Upper lobe of left lung (tissue), 6 donors: Measurements from ENCODE around the gene AP1S2. TPM values are rescaled to one million over a fixed set of nuclear protein-coding genes. Genes with fewer than 3 reads are reported as not detected.

Experiments
- ATAC-seq, 2 donors: fragments of 200-7000 bp; cut with Tn5 transposase; one replicate each; pipeline ENCODE4 v1.9.1; 2022; ENCODE audit warnings: mild to moderate bottlenecking in 2 of 2, moderate library complexity in 2 of 2; ENCODE audit not compliant: low FRiP score in 2 of 2
- DNase-seq, 2 donors: peaks; one replicate each; pipeline ENCODE4 v3.0.0-alpha.2; 2019 to 2020
- H3K27ac ChIP-seq, 4 donors: fragments of 200-600 bp; sonication (generic); one replicate each; pipeline ENCODE4 v1.5.1; 2016 to 2019
- H3K27me3 ChIP-seq, 4 donors: fragments of 200-600 bp; sonication (generic); one replicate each; pipeline ENCODE4 v1.5.1; 2017 to 2019
- H3K36me3 ChIP-seq, 4 donors: fragments of 200-600 bp; sonication (generic); one replicate each; pipeline ENCODE4 v1.5.1; 2016 to 2019
- H3K4me1 ChIP-seq, 4 donors: fragments of 200-600 bp; sonication (generic); one replicate each; pipeline ENCODE4 v1.5.1; 2018 to 2019
- H3K4me3 ChIP-seq, 4 donors: fragments of 200-600 bp; sonication (generic); one replicate each; pipeline ENCODE4 v1.5.1; 2017 to 2019; ENCODE audit warnings: mild to moderate bottlenecking in 2 of 4, moderate library complexity in 1 of 4
- H3K9me3 ChIP-seq, 4 donors: fragments of 200-600 bp; sonication (generic); one replicate each; pipeline ENCODE4 v1.5.1; 2018 to 2019
- EP300 ChIP-seq, 4 donors: sonication (generic); formaldehyde crosslinking; IDR thresholded peaks; one replicate each; pipeline ENCODE4 v1.5.1; 2017; ENCODE audit warnings: antibody characterized with exemption in 4 of 4, control low read depth in 2 of 4
- POLR2A ChIP-seq, 4 donors: fragments of 450-650 bp; IDR thresholded peaks; one replicate each; pipeline ENCODE4 v1.5.1; 2016 to 2017; ENCODE audit warnings: antibody characterized with exemption in 4 of 4, mild to moderate bottlenecking in 2 of 4
- POLR2AphosphoS5 ChIP-seq, 2 donors: sonication (generic); formaldehyde crosslinking; IDR thresholded peaks; one replicate each; pipeline ENCODE4 v1.5.1; 2017; ENCODE audit warnings: antibody characterized with exemption in 2 of 2
- WGBS, 2 donors: methylation state at CpG; one replicate each; pipeline ENCODE4 v1.1.5; 2017 to 2018; 5-methylcytosine and 5-hydroxymethylcytosine counted together
- total RNA-seq, 6 donors: library from RNA; depleted of rRNA in 4 of 6; stranded (reverse); fragments of >200 nt in 4 of 6; gene quantifications; one replicate each; pipeline versions ENCODE4 v1.1.0 to v1.2.1, GENCODE V29; 2016 to 2021
- TF ChIP-seq, protein P1 (sequence below), 6 experiments: fragments of 450-650 bp in 4 of 6; fragments of 200-600 bp in 2 of 6; sonication (generic) in 2 of 6; IDR thresholded peaks; one replicate each; pipeline ENCODE4 v1.5.1; 2016 to 2019; ENCODE audit warnings: antibody characterized with exemption in 6 of 6
- donor health status: DM: no; HTN: no; CAD: no; lungs with moderate emphysema.
- donor health status: DM: no; HTN: yes; CAD: no; lungs with severe emphysema.

Gene AP1S2
- total RNA-seq, 6 donors from 2014 or later: 12.7 to 51.7 (median 30.6) TPM

GRCh38 chrX:15856636-15857035 is 2.0 kb upstream of the AP1S2 start:
- Histone ChIP-seq H3K9me3 (no peaks in the 10 kb centered on the region), H3K27ac (no peak overlapping the region), H3K36me3 (no peaks in the 10 kb centered on the region), H3K27me3 (no peaks in the 10 kb centered on the region), H3K4me3 (no peak overlapping the region), H3K4me1 (peaks cover 0 to 22% (median 8%) of the 10 kb centered on the region in 4 donors)
- ATAC-seq (no peak), DNase-seq (no peak)
- TF ChIP-seq, protein P1, sequence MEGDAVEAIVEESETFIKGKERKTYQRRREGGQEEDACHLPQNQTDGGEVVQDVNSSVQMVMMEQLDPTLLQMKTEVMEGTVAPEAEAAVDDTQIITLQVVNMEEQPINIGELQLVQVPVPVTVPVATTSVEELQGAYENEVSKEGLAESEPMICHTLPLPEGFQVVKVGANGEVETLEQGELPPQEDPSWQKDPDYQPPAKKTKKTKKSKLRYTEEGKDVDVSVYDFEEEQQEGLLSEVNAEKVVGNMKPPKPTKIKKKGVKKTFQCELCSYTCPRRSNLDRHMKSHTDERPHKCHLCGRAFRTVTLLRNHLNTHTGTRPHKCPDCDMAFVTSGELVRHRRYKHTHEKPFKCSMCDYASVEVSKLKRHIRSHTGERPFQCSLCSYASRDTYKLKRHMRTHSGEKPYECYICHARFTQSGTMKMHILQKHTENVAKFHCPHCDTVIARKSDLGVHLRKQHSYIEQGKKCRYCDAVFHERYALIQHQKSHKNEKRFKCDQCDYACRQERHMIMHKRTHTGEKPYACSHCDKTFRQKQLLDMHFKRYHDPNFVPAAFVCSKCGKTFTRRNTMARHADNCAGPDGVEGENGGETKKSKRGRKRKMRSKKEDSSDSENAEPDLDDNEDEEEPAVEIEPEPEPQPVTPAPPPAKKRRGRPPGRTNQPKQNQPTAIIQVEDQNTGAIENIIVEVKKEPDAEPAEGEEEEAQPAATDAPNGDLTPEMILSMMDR (IDR thresholded peaks at IDR 0.05): no peak
- no peak for TF ChIP-seq POLR2A (IDR thresholded peaks at IDR 0.05)
- no peak for TF ChIP-seq POLR2AphosphoS5 (IDR thresholded peaks at IDR 0.05)
- TF ChIP-seq EP300 (IDR thresholded peaks at IDR 0.05): no peak
- 55 to 67% methylated on average over 1 of the region's 1 CpG for WGBS, 2 donors

GRCh38 chrX:15856222-15856587 is 1.6 kb upstream of the AP1S2 start:
- peaks cover 0 to 22% (median 8%) of the 10 kb centered on the region in 4 donors for H3K4me1 ChIP-seq
- no peak for ATAC-seq
- no peaks in the 10 kb centered on the region for H3K27me3 ChIP-seq
- H3K9me3 ChIP-seq: no peaks in the 10 kb centered on the region
- 60 to 65% methylated on average over 4 of the region's 4 CpGs for WGBS, 2 donors
- TF ChIP-seq EP300 (IDR thresholded peaks at IDR 0.05): no peak
- TF ChIP-seq POLR2AphosphoS5 (IDR thresholded peaks at IDR 0.05): no peak
- TF ChIP-seq POLR2A (IDR thresholded peaks at IDR 0.05): no peak
- TF ChIP-seq, protein P1 (IDR thresholded peaks at IDR 0.05): no peak
- no peaks in the 10 kb centered on the region for H3K36me3 ChIP-seq
- H3K4me3 ChIP-seq: no peak overlapping the region
- no peak overlapping the region for H3K27ac ChIP-seq
- DNase-seq: no peak

GRCh38 chrX:15855568-15856221 is 1.1 kb upstream of the AP1S2 start:
- WGBS, 2 donors: 15 to 18% methylated on average over 12 to 16 of the region's 16 CpGs
- no peak for ATAC-seq

GRCh38 chrX:15854080-15854655 is 445 bp downstream of the AP1S2 start:
- ATAC-seq: peak; percentile 2 to 54
- peak; percentile 73 to 90 for DNase-seq
- Histone ChIP-seq H3K9me3 (no peaks in the 10 kb centered on the region), H3K4me1 (peaks cover 0 to 22% (median 9%) of the 10 kb centered on the region in 4 donors), H3K36me3 (no peaks in the 10 kb centered on the region), H3K27me3 (no peaks in the 10 kb centered on the region), H3K27ac (peak overlapping the region; percentile 90 to 95 (median 92)), H3K4me3 (peak overlapping the region; percentile 70 to 88 (median 80))
- WGBS, 2 donors: 0 to 2% methylated on average over 5 to 30 of the region's 65 CpGs
- TF ChIP-seq EP300 (IDR thresholded peaks at IDR 0.05) (no peak), POLR2A (IDR thresholded peaks at IDR 0.05) (no peak), POLR2AphosphoS5 (IDR thresholded peaks at IDR 0.05) (peak in 1 of 2 donors; percentile 3)
- TF ChIP-seq, protein P1 (IDR thresholded peaks at IDR 0.05): peak in 4 of 6 experiments; percentile 16 to 28 (median 19)

More at GRCh38 chrX:15855568-15856221, 1.1 kb upstream of the AP1S2 start:
- no peak for DNase-seq
- Histone ChIP-seq H3K4me3 (peak overlapping the region; percentile 65 to 88 (median 76)), H3K4me1 (peaks cover 0 to 22% (median 8%) of the 10 kb centered on the region in 4 donors), H3K27ac (peak overlapping the region; percentile 90 to 95 (median 92)), H3K9me3 (no peaks in the 10 kb centered on the region), H3K27me3 (no peaks in the 10 kb centered on the region), H3K36me3 (no peaks in the 10 kb centered on the region)
- TF ChIP-seq EP300 (IDR thresholded peaks at IDR 0.05): no peak
- no peak for TF ChIP-seq POLR2AphosphoS5 (IDR thresholded peaks at IDR 0.05)
- TF ChIP-seq, protein P1 (IDR thresholded peaks at IDR 0.05): no peak
- no peak for TF ChIP-seq POLR2A (IDR thresholded peaks at IDR 0.05)
